HL-60 (cell line): ENCODE results near the gene SOX6.

ENCODE experiments used
- CTCF ChIP-seq: IDR thresholded peaks from one replicate; pipeline ENCODE4 v1.5.1; 2011; ENCODE audit warnings: low read length, control low read depth, inconsistent platforms; ENCODE audit not compliant: insufficient read depth
- POLR2AphosphoS5 ChIP-seq: IDR thresholded peaks from 2 replicates; pipeline ENCODE4 v1.6.1; 2012; ENCODE audit warnings: low read depth
- REST ChIP-seq: IDR thresholded peaks from 2 replicates; pipeline ENCODE4 v1.6.1; 2012; ENCODE audit warnings: low read depth; ENCODE audit not compliant: insufficient replicate concordance

DNA sequence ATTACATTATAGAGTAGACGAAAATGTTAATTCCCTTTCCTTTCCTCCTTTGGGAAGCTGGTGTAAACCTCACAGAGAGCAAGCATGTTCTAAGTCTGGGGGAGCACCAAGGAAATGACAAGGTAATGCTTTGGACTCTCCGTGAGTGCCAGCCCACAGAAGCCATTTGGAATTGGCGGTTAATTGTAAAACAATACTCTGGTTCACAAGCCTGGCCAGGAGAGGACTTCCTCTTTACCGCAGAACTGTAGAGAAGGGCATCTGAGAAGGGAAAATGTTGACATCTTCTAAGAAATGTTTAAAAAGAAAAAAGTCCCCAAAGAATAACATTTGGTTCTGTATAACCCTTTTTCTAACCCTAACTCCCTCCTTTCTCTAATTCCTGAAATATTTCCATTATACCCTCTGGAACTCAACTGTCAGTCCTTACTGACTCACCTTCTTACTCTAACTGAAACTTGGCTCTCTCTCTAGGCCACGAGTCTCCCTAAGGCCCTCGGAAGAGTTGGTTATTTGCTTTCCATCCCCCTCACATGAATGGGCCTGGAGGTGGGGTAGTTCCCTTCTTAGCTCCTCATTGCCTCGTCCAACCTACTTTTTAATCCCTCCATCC is 379.8 kb downstream of the SOX6 start:
- TF ChIP-seq CTCF: no peak
- no peak for TF ChIP-seq REST
- TF ChIP-seq POLR2AphosphoS5: no peak
